B cell (primary cell): ENCODE measurements around the gene KCNJ6. TPM values are rescaled to one million over a fixed set of nuclear protein-coding genes. Genes with fewer than 3 reads are reported as not detected.

Experiments used
- ATAC-seq: fragments of 200-7000 bp; cut with Tn5 transposase; one replicate; pipeline ENCODE4 v1.10.0; 2021; ENCODE audit warnings: low read depth, mild to moderate bottlenecking, moderate number of reproducible peaks, moderate library complexity
- CTCF ChIA-PET: fragments of 350-600 bp; sonication (Branson Sonifier 250); formaldehyde crosslinking; loops from one replicate; lab custom pipeline; 2021; ENCODE audit warnings: antibody characterized with exemption, inconsistent platforms; lab: Charles Lee
- POLR2A ChIA-PET: fragments of 350-600 bp; sonication (Branson Sonifier 250); formaldehyde crosslinking; loops from one replicate; lab custom pipeline; 2021; ENCODE audit warnings: antibody characterized with exemption; lab: Charles Lee
- DNase-seq: peaks from one replicate; pipeline ENCODE4 v3.0.0; 2013
- H2AFZ ChIP-seq: 2 replicates; pipeline ENCODE4 v1.6.1; 2012; ENCODE audit warnings: mild to moderate bottlenecking, low read depth, low read length; ENCODE audit not compliant: insufficient read depth, poor library complexity, severe bottlenecking
- H3K27ac ChIP-seq, 2 donors: 1 replicate in 1 of 2; 2 replicates in 1 of 2; pipeline ENCODE4 v1.5.1; 2012 to 2013; ENCODE audit warnings: low read length in 2 of 2, mild to moderate bottlenecking in 2 of 2, moderate library complexity in 1 of 2
- H3K27me3 ChIP-seq, 4 experiments: fragments of 200-600 bp in 1 of 4; sonication (generic) in 1 of 4; replicated peaks in 1 of 4; 1 replicate in 2 of 4; 2 replicates in 2 of 4; pipeline versions ENCODE4 v1.6.1 to v1.7.0; 2013 to 2016; ENCODE audit warnings: low read length in 3 of 4, mild to moderate bottlenecking in 2 of 4, mixed read lengths in 1 of 4, moderate library complexity in 1 of 4; ENCODE audit not compliant: insufficient read depth in 4 of 4, control insufficient read depth in 3 of 4; ENCODE audit errors: control extremely low read depth in 1 of 4
- H3K36me3 ChIP-seq, 2 experiments: replicated peaks in 1 of 2; 1 replicate in 1 of 2; 2 replicates in 1 of 2; pipeline versions ENCODE4 v1.6.1 to v1.7.1; 2013; ENCODE audit warnings: low read length in 1 of 2; ENCODE audit not compliant: insufficient read depth in 2 of 2, control insufficient read depth in 1 of 2; ENCODE audit errors: control extremely low read depth in 1 of 2, extremely low read depth in 1 of 2
- H3K4me1 ChIP-seq, 2 donors: fragments of 200-600 bp in 1 of 2; sonication (generic) in 1 of 2; 1 replicate in 1 of 2; 2 replicates in 1 of 2; pipeline versions ENCODE4 v1.5.1 to v1.6.1; 2013 to 2017; ENCODE audit warnings: low read length in 2 of 2; ENCODE audit not compliant: control insufficient read depth in 2 of 2, insufficient read depth in 2 of 2
- H3K4me2 ChIP-seq: replicated peaks from 2 replicates; pipeline ENCODE3; 2012; ENCODE audit warnings: mild to moderate bottlenecking, low read depth, low read length; ENCODE audit not compliant: poor library complexity, severe bottlenecking
- H3K4me3 ChIP-seq, 5 experiments: fragments of 200-600 bp in 1 of 5; sonication (generic) in 1 of 5; 1 replicate in 3 of 5; 2 replicates in 2 of 5; pipeline versions ENCODE4 v1.5.1 to v1.7.0; 2011 to 2016; ENCODE audit warnings: low read length in 4 of 5, mild to moderate bottlenecking in 4 of 5, low read depth in 2 of 5, control low read depth in 1 of 5, moderate library complexity in 1 of 5; ENCODE audit not compliant: insufficient read depth in 1 of 5; ENCODE audit errors: control extremely low read depth in 1 of 5, extremely low read depth in 1 of 5
- H3K79me2 ChIP-seq: fragments of 200-600 bp; sonication (generic); one replicate; pipeline ENCODE4 v1.6.0; 2016; ENCODE audit warnings: low read length; ENCODE audit not compliant: control insufficient read depth, insufficient read depth
- H3K9ac ChIP-seq: fragments of 200-600 bp; sonication (generic); 2 replicates; pipeline ENCODE4 v1.6.1; 2017; ENCODE audit warnings: mild to moderate bottlenecking, low read length, moderate library complexity
- H3K9me3 ChIP-seq, 3 donors: one replicate each; pipeline versions ENCODE4 v1.6.1 to v1.7.1; 2013; ENCODE audit warnings: low read length in 2 of 3; ENCODE audit not compliant: control insufficient read depth in 2 of 3, insufficient read depth in 1 of 3; ENCODE audit errors: control extremely low read depth in 1 of 3
- H4K20me1 ChIP-seq: 2 replicates; pipeline ENCODE4 v1.6.0; 2012; ENCODE audit warnings: mild to moderate bottlenecking, low read length; ENCODE audit not compliant: insufficient read depth, control insufficient read depth, poor library complexity, severe bottlenecking
- H3K27ac Mint-ChIP-seq: one replicate; pipeline ENCODE4 v1.8.0; 2021; ENCODE audit warnings: mixed read lengths
- H3K27me3 Mint-ChIP-seq: one replicate; pipeline ENCODE4 v1.8.0; 2021; ENCODE audit warnings: mixed read lengths
- H3K4me1 Mint-ChIP-seq: one replicate; pipeline ENCODE4 v1.8.0; 2021; ENCODE audit warnings: mixed read lengths
- H3K4me3 Mint-ChIP-seq: one replicate; pipeline ENCODE4 v1.8.0; 2021; ENCODE audit warnings: mixed read lengths
- H3K9me3 Mint-ChIP-seq: one replicate; pipeline ENCODE4 v1.8.0; 2022; ENCODE audit warnings: mixed read lengths; ENCODE audit not compliant: insufficient read depth
- CTCF ChIP-seq: fragments of 200-600 bp; IDR thresholded peaks from one replicate; pipeline ENCODE4 v1.8.0; 2022; ENCODE audit warnings: antibody characterized with exemption, mild to moderate bottlenecking
- EZH2 ChIP-seq: IDR thresholded peaks from 2 replicates; pipeline ENCODE4 v1.6.1; 2012; ENCODE audit warnings: borderline replicate concordance, low read depth, mild to moderate bottlenecking, moderate library complexity, low read length; ENCODE audit not compliant: insufficient read depth, poor library complexity, severe bottlenecking
- WGBS: methylation state at CpG from one replicate; pipeline ENCODE4 v1.1.5; 2013; ENCODE audit warnings: missing lambda C conversion rate; ENCODE audit not compliant: insufficient coverage; 5-methylcytosine and 5-hydroxymethylcytosine counted together
- intact Hi-C: fragments of 100-400 bp; cut with micrococcal nuclease; formaldehyde crosslinking; loops from one replicate; pipeline ENCODE4 v1.10.0; 2022
- polyA plus RNA-seq: library from polyadenylated mRNA; depleted of rRNA; stranded (reverse); fragments of >200 nt; gene quantifications from 2 replicates; pipeline ENCODE4 v1.2.3, GENCODE V29; 2012
- total RNA-seq, 2 donors: library from RNA; stranded (reverse); fragments of 120-200 nt in 1 of 2; gene quantifications; 1 replicate in 1 of 2; 2 replicates in 1 of 2; pipeline versions ENCODE4 v1.2.3 to v1.2.4, GENCODE V29; 2013 to 2022

KCNJ6 gene
- total and polyA plus RNA-seq, 2 donors (not counting 1 experiment from before 2014, with no cell fraction given), result not detected

- POLR2A ChIA-PET, result no interaction called here
- Histone ChIP-seq H3K9me3 (peaks cover 0 to 9% (median 0%) of the 10 kb centered on the region in 3 donors), H3K79me2 (no peaks in the 10 kb centered on the region), H3K27me3 (no peaks in the 10 kb centered on the region), H2AFZ (no peak overlapping the region), H3K4me3 (no peak overlapping the region), H3K27ac (no peak overlapping the region), H3K36me3 (no peaks in the 10 kb centered on the region), H3K4me2 (no peak overlapping the region), H3K4me1 (no peaks in the 10 kb centered on the region), H3K9ac (no peak overlapping the region), H4K20me1 (no peaks in the 10 kb centered on the region)
- no peak overlapping the region for H3K4me3 Mint-ChIP-seq
- no peaks in the 10 kb centered on the region for H3K4me1 Mint-ChIP-seq
- no peak overlapping the region for H3K27ac Mint-ChIP-seq
- peaks cover 9% of the 10 kb centered on the region for H3K9me3 Mint-ChIP-seq
- peaks cover 5% of the 10 kb centered on the region for H3K27me3 Mint-ChIP-seq
- intact Hi-C loops, result no loop called here
- ATAC-seq (no peak), DNase-seq (no peak)
- CTCF ChIA-PET, result no interaction called here
- TF ChIP-seq EZH2, result no peak
- no peak for TF ChIP-seq CTCF
- 61% methylated on average over 4 of the region's 7 CpGs for WGBS
These were observed 131.5 kb downstream of the KCNJ6 start for GRCh38 chr21:37784591-37785318.

- Histone ChIP-seq H3K27ac (no peak overlapping the region), H3K9me3 (peaks cover 0 to 7% (median 0%) of the 10 kb centered on the region in 3 donors), H3K79me2 (no peaks in the 10 kb centered on the region), H3K4me2 (no peak overlapping the region), H3K36me3 (no peaks in the 10 kb centered on the region), H3K4me3 (no peak overlapping the region), H4K20me1 (no peaks in the 10 kb centered on the region), H2AFZ (no peak overlapping the region), H3K27me3 (no peaks in the 10 kb centered on the region), H3K9ac (no peak overlapping the region), H3K4me1 (no peaks in the 10 kb centered on the region)
- CTCF ChIA-PET, result no interaction called here
- no peak for ATAC-seq
- POLR2A ChIA-PET, result no interaction called here
- no peak overlapping the region for H3K4me3 Mint-ChIP-seq
- intact Hi-C loops, result no loop called here
- TF ChIP-seq EZH2 (no peak), CTCF (no peak)
- peaks cover 2% of the 10 kb centered on the region for H3K9me3 Mint-ChIP-seq
- WGBS, result 90% methylated on average over 6 of the region's 6 CpGs
- H3K27me3 Mint-ChIP-seq, result peaks cover 5% of the 10 kb centered on the region
- no peak for DNase-seq
- H3K27ac Mint-ChIP-seq, result no peak overlapping the region
- no peaks in the 10 kb centered on the region for H3K4me1 Mint-ChIP-seq
These were observed 133.2 kb downstream of the KCNJ6 start for GRCh38 chr21:37783016-37783415.
